ENCODE results near the gene DNM2.

- TF ChIP-seq EHMT2 (IDR thresholded peaks at IDR 0.05; ENCODE audit: low read depth) (no peak), MAFK (IDR thresholded peaks at IDR 0.05; ENCODE audit: partially characterized antibody) (no peak), MAZ (IDR thresholded peaks at IDR 0.05; ENCODE audit: borderline replicate concordance, low read depth, low read length) (no peak), CTCF (IDR thresholded peaks at IDR 0.05) (no peak), ELK1 (IDR thresholded peaks at IDR 0.05; ENCODE audit: low read depth, low read length) (no peak)
These were observed 48.9 kb downstream of the DNM2 start for GRCh38 chr19:10766671-10767201.
